GM21717 (cell line): ENCODE results near the gene CA11.

Experiments used
- ATAC-seq: cut with Tn5 transposase; IDR thresholded peaks from one replicate; pipeline ENCODE4 v1.9.1; 2021; ENCODE audit warnings: mild to moderate bottlenecking, moderate library complexity; ENCODE audit not compliant: unreplicated experiment

CA11 gene

DNA sequence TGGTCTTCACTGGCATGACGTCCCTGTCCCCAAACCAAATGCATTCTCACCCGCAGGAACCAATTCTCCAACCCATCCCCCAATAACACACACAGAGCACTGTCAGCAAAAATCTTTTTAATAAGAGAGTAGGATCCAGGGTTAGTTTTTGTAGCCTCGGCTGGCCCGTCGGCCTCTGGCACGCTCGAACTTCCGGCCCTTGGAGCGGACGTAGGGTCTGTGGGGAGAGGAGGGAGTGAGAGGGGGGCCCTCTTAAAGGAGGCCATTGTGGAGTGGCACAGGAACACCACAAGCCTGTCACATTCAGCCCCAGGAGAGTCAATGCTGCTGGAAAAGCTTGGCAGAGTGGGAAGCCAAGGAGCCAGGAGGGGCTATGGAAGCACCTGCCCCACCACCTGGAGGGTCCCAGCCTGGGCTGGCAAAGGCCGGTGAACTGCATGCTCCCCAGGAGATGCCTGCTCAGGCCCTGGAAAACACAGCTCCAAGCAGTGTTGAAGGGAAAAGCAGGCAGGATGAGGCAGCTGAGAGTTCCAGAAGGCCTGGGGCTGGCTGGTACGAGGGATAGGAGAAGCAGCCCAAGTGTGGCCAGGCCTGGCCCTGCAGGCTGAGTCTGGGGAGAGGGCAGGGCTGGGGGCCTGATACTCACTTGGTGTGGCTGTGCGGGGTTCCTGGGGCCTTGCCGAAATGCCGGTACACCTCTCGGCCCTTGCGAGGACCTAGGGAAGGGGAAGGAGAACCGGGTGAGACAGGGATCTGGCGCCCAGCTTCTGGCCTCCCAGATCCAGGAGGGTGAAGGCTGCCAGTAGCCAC lies 30.6 kb downstream of the CA11 start:
- ATAC-seq, result no peak

DNA sequence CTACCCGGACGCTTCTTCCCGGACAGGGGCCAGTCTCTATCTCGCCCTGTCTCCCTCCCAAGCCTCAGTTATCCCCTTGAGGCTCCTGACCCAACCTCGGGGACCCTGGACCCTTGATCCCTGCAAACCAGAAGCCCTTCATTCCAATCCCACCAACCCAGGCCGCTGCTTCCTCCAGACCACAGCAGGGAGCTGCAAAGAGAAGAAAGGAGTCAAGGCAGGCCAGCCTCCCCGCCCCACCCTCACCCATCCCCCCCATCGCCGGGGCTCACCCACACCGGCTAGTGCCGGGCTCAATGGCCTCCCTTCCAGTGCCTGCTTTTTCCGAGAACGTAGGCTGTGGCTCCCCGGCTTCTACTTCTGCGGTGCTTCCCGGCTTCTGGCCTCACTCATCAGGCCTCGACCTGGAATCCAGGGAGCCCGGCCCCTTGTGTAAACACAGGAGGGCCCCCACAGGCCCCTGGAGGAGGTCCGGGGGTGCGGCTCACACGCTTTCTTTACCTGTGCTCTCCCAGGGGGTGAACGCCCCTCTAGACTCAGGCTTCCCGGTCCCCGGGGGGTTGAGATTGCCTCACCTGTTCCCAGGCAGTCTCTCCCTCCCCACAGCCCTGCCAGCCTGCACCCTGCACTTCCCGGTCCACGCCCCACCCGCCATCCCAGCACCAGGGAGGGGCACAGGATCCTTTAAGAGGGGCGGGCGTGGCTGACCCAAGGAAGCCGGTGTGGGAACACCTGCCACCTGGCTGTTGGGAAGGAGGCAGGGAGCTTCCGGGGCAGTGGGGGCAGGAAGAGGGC lies 31.4 kb downstream of the CA11 start, which contains the start of gene FAM83E:
Gene FAM83E (minus strand): TSS at position 641 of the 795 bp plus-strand sequence. CDS start 1,704 bp downstream, outside the sequence.
- no peak for ATAC-seq

DNA sequence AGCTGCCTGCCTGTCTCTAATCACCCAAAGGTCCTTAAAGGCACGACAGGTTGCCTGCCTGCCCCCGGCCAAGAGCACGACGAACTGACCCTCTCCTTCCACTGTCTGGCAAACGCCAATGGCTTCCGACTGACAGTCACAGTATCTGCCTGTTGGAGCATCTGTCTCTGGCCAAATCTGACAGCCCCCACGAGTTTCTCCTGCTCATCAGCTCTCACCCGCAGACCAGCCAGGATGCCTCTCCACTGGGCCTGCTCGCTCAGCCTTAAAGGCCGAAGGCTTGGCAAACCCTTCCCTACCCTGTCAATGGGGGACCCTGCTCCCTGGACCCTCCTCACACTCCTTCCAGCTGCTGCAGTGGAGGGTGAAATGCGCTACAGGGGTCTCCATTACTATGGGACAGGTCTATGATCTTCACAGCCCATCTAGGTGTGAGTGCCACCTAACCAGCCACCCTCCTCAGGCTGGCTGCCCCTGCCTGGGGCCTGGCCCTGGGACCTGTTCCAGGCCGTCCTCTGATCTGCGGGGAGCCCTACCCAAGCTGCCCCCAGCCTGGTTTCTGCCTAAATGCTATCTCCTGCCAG lies 32.0 kb downstream of the CA11 start:
- ATAC-seq, result no peak

DNA sequence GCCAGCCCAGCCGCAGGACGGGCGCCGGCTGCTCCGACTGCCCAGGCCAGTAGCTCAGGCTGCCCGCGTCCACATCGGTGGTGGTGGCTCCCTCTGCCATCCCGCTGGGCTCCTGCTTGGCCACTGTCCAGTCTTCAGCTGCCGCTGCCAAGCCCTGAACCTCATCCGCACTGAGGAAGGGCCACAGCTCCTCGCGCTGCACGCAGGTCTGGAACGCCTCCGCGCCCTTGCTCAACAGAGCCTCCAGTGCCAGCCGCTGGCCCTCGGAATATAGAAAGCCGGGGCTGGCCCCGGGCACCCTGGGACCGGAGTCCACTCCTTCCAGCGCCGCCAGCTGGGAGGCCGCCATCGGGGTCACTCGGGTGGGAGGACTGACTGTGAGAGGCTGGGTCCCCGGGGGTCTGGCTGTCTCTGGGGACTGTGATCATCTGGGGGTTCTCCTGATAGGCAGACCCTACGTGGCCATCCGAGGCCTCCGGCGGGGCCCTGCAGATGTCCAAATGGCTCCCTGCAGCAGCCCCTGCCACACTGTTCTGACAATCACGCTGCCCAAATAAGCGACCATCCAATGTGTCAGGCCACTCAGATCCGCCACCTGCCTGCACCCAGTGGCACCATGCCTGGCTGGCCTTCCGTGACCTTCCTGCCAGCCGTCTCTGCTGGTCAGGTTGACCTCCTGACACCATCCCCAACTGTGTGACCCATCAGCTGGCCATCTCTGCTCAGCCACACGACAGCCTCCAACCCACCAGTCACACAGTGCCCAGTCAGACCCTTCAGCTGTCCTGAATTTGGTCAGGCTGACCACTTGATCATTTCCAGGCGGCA lies 32.7 kb downstream of the CA11 start:
- no peak for ATAC-seq

DNA sequence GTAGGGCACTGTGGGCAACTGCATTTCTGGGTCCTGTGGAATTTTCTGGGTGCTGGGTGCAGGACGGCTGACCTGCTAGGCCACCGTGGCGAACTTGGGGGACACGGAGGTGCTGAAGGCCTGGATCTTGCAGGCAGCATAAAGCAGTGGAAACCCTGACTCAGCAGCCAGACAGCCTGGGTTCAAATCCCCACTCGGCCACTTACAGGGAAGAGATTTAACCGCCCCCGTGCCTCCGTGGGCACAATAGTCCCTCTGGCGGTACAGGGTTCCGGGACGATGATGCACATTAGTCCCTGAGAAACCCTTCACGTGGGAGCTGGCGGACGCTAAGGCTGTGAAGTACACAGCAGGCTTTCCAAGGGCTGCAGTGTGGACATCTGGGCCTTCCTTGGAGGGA lies 34.1 kb downstream of the CA11 start:
- no peak for ATAC-seq

DNA sequence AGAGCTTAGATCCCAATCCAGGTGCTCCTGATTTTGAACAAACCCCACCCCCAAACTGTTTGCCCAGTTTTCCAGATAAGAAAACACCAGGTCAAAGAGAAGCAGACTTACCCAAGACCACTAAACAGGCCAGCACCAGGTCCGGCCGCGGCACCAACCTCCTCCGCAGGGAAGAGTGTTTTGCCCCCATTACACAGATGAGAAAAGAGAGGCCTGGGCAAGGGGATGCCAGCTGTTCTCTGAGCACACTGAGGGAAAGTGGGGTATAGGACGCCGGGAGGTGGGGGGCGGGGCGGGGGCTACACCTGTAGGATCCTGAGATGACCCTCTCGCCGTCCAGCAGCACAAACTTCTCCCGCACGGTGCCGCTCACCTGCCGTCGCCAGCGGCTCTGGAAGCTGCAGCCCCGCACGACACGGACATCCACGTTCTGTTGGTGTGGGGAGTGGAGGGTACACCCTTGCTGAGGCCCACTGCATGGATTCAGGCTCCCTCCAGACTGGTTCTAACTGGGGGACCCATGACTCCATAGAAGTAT lies 36.3 kb downstream of the CA11 start:
- ATAC-seq, result no peak

DNA sequence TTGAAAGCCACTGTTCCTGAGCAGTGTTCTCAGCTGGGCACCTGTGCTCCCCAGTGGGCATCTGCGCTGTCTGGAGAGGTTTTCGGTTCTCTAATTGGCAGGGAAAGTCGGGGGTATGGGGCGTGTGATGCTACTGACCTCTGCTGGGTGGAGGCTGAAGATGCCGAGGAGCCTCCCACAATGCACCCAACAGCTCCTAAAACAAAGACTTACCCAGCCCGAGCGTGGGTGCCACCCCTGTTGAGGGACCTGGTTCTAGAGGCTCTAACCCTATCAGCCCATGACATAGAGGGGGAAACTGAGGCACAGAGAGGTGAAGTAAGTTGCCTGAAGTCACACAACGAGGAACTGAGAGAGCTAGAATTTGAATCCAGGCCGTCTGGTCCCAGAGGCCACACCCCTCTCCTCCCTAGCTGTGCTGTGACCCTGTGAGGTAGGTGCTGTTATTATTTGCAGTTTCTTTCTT lies 37.2 kb downstream of the CA11 start:
- no peak for ATAC-seq

DNA sequence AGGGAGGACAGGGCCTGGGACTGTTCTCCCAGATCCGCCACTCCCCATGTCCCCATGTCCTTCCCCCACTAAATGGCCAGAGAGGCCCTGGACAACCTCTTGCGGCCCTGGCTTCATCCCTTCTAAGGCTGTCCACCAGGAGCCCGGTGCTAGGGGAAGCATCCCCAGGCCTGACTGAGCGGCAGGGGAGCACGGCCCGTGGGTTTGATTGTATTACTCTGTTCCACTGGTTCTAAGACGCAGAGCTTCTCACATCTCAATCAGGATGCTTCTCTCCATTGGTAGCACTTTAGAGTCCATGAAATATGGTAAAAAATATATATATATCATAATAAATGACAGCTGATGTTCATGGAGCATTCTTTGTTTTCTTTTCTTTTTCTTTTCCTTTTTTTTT lies 38.6 kb downstream of the CA11 start:
- ATAC-seq, result no peak

DNA sequence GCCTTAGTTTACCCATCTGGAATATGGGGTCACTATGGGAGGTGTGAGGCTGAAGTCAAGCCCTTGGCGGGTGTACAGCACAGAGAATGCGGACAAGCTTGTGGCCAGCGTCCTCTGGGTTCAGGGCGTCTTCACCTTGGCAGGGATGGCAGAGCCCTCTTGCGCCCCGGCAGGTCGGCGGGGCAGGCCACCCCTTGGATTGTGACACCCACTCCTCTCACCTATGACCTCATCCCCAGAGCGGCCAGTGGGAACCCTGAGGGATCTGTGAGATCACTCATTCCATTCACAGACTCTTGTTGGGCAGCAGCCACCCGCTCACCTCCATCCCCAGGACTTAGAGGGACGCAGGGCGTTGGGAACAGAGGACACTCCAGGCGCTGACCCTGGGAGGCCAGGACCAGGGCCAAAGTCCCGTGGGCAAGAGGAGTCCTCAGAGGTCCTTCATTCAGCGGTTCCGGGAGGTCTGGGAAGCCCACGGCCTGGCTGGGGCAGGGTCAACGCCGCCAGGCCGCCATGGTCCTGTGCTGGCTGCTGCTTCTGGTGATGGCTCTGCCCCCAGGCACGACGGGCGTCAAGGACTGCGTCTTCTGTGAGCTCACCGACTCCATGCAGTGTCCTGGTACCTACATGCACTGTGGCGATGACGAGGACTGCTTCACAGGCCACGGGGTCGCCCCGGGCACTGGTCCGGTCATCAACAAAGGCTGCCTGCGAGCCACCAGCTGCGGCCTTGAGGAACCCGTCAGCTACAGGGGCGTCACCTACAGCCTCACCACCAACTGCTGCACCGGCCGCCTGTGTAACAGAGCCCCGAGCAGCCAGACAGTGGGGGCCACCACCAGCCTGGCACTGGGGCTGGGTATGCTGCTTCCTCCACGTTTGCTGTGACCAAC lies 39.3 kb downstream of the CA11 start, which contains the start of gene SPACA4:
Gene SPACA4 (plus strand): TSS at position 280 of the 896 bp plus-strand sequence. CDS start 237 bp downstream, at position 517.
- ATAC-seq, result no peak

DNA sequence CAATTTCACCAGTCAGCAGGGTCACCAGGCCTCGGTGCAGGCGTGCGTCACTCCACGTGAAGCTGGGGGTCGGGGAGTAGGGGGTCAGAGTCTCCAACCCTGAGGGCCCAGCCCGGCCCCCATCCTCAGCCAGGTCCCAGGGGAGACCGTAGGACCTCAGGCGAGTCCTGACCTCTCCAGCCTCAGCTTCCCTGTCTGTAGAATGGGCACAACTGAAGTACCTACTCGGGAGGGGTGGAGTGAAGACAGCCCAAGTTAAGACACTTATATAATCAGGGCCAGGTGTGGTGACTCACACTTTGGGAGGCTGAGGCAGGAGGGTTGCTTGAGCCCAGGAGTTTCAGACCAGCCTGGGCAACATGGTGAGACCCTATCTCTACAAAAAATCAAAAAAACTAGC lies 42.1 kb downstream of the CA11 start:
- no peak for ATAC-seq

DNA sequence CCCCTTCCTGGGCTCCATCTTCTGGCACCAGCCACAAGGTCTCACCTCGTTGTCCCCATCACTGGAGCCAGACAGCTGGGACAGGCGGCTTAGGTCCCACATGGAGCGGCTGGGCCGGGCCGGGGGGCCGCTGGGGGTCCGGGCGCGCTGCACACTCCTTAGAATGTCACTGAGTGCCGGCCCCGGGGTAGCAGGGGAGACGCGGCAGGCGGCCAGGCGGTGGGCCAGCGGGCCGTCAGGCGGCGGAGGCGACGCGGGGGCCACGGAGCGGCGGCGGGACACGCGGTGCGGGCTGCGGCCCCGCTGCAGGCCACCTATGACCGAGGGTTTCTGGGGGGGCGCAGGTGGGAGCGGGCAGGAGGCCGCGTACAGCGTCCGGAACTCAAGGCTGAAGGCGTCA lies 42.5 kb downstream of the CA11 start:
- no peak for ATAC-seq

DNA sequence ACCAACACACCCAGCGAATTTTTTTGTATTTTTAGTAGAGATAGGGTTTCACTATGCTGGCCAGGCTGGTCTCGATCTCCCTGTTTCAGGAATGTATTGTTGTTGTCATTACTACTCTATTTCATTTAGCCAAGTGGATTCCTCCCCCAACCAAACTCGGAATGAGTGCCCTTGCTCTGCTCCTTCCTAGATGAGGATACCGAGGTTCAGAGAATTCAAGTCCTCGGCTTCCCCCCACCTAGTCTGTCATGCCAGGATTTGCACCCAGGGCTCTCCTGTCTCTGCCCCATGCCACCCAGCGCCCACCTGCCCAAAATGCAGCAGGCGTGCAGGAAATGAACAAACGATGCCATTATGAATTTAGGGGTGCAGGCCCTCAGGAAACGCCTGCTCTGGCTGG lies 43.0 kb downstream of the CA11 start:
- ATAC-seq, result no peak

DNA sequence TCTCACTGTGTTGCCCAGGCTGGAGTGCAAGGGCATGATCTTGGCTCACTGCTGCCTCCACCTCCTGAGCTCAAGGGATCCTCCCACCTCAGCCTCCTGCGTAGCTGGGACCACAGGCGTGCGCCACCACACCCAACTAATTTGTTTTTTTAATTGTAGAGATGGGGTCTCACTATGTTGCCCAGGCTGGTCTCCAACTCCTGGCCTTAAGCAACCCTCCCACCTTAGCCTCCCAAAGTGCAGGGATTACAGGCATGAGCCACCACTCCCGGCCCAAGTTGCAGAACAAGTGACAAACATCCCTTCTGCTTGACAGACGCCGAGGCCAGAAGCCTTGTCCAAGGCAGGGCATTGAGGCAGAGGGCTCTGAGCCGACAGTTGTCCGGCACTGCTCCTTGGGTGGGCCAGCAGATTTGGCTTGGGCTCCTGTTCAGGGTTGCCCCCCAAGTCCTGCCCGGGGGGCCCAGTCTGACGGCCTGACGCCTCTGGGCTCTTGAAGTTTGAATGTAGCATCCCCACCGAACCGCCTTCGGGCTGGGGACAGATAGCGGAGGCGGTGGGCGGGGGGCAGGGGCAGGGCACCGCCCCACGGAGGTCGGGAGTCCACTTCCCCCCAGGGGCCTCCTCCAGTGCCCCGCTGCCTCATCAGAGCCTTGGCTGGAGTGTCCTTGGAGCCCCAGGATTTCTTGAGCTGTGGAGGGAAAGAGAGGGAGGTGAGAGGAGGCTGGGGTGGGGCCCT lies 45.1 kb downstream of the CA11 start:
- no peak for ATAC-seq

DNA sequence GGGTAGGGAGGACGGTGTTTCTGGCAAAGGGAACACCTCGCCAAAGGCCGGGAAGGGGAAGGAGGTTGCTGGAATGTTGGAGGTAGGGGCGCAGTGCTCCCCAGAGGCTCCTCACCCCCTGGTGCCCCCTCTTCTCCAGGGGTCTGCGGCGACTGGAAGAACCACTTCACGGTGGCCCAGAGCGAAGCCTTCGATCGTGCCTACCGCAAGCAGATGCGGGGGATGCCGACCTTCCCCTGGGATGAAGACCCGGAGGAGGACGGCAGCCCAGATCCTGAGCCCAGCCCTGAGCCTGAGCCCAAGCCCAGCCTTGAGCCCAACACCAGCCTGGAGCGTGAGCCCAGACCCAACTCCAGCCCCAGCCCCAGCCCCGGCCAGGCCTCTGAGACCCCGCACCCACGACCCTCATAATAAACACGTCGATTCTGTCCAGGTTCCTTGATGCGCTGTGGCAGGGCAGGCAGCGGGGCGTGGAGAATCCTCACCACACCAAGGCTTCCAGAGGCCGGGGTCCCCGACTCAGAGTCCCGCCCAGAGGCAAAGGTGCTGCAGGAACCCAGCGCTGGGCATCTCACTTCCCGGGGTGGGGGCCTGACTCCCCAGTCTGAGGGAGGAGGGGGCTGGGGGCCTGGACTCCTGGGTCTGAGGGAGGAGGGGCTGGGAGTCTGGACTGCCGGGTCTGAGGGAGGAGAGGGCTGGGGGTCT lies 46.8 kb downstream of the CA11 start:
- ATAC-seq, result no peak

DNA sequence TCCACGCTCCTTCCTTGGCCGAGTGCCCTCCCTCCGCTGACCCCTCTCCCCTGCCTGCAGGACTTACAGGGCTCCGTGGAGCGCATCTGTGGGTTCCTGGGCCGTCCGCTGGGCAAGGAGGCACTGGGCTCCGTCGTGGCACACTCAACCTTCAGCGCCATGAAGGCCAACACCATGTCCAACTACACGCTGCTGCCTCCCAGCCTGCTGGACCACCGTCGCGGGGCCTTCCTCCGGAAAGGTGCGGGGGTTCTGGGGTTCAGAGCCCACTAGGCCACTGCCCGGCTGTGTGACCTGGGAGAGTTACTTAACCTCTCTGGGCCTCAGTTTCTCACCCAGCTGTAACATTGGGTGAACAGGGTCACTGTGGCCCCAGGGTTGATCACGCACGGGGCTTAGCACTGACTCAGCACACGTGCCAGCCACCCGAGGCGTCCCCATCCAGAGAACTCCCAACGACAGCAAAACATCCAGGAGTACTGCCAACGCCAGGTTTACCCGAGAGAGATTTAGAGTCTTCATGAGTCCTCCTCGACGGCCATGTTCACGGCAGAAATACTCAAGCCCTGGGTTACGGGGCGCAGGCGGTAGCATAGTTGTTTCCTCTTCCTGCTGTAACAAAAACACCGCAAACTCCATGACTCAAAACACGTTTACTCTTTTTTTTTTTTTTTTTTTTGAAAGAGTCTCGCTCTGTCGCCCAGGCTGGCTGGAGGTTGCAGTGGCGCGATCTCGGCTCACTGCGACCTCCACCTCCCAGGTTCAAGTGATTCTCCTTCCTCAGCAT lies 49.1 kb downstream of the CA11 start:
- no peak for ATAC-seq

DNA sequence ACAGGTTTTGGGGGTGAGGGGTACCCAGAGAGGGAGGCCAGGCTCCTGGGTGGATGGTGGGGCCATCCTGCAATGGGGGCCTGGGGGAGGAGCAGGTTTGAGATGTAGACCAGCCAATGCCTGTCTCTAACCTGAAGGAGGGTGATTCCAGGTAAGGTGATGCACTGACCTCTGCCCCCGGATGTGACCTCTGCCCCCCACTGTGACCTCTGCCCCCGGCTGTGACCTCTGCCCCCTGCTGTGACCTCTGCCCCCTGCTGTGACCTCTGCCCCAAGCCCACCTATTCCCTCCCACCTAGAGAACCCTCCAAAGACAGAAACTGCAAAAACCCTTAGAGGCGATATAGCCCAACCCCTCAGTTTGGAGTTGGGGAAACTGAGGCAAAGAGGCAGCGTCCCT lies 49.8 kb downstream of the CA11 start:
- no peak for ATAC-seq

DNA sequence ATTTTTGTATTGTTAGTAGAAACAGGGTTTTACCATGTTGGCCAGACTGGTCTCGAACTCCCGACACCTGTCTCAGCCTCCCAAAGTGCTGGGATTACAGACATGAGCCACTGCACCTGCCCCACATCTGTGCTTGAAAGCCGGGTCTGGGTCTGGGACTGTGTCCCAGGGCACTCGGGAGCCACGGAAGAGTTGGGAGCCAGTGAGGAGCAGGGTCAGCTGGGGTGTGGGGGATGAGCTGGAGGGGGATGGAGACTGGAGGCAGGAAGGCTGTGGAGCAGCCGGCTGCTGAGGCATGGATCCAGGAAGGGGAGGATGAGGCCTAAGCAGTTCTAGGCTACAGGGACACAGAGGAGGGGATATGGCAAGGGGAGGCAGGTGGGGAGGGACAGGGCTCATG lies 50.2 kb downstream of the CA11 start:
- ATAC-seq, result no peak
